HG03457 (cell line): ENCODE measurements around the gene ODF2L.

Source experiments
- ATAC-seq: cut with Tn5 transposase; IDR thresholded peaks from one replicate; pipeline ENCODE4 v1.9.1; 2021; ENCODE audit warnings: moderate number of reproducible peaks; ENCODE audit not compliant: unreplicated experiment

ODF2L gene

GRCh38 chr1:86395751-86396497 lies at the start of gene ODF2L:
TSS of gene ODF2L (minus strand) at chr1:86396323. CDS start at chr1:86387027, 9,296 bp downstream.
- ATAC-seq, result peak; percentile 100

GRCh38 chr1:86445919-86446318 lies 49.8 kb upstream of the ODF2L start:
- no peak for ATAC-seq

- ATAC-seq, result no peak
These were observed 45.9 kb upstream of the ODF2L start for GRCh38 chr1:86441997-86442396.

- no peak for ATAC-seq
These were observed 45.5 kb upstream of the ODF2L start for GRCh38 chr1:86441581-86441980.

- ATAC-seq, result no peak
These were observed 39.9 kb upstream of the ODF2L start for GRCh38 chr1:86436041-86436440.

GRCh38 chr1:86435327-86435726 lies 39.2 kb upstream of the ODF2L start:
- no peak for ATAC-seq

GRCh38 chr1:86434059-86434458 lies 37.9 kb upstream of the ODF2L start:
- ATAC-seq, result no peak

GRCh38 chr1:86430376-86430775 lies 34.3 kb upstream of the ODF2L start:
- ATAC-seq, result no peak

GRCh38 chr1:86429835-86430234 lies 33.7 kb upstream of the ODF2L start:
- ATAC-seq, result no peak

GRCh38 chr1:86429122-86429725 lies 33.1 kb upstream of the ODF2L start:
- ATAC-seq, result no peak

GRCh38 chr1:86423873-86424272 lies 27.8 kb upstream of the ODF2L start, which contains the start of gene CLCA2:
TSS of gene CLCA2 (plus strand) at chr1:86424171. CDS start at chr1:86424248, 77 bp downstream.
- ATAC-seq, result no peak

GRCh38 chr1:86423473-86423872 lies 27.4 kb upstream of the ODF2L start:
- no peak for ATAC-seq

- ATAC-seq, result no peak
These were observed 25.6 kb upstream of the ODF2L start for GRCh38 chr1:86421601-86422280.

GRCh38 chr1:86419277-86419903 lies 23.3 kb upstream of the ODF2L start:
- peak; percentile 81 for ATAC-seq

GRCh38 chr1:86416343-86416742 lies 20.2 kb upstream of the ODF2L start:
- ATAC-seq, result no peak

- no peak for ATAC-seq
These were observed 14.8 kb upstream of the ODF2L start for GRCh38 chr1:86410879-86411278.

- ATAC-seq, result no peak
These were observed 13.4 kb upstream of the ODF2L start for GRCh38 chr1:86409416-86410021.

- peak; percentile 12 for ATAC-seq
These were observed 371 bp upstream of the ODF2L start for GRCh38 chr1:86396498-86396890.

- ATAC-seq, result no peak
These were observed 1.7 kb downstream of the ODF2L start for GRCh38 chr1:86394416-86394815.

GRCh38 chr1:86389307-86389706 lies 6.8 kb downstream of the ODF2L start:
- ATAC-seq, result no peak

- ATAC-seq, result no peak
These were observed 7.3 kb downstream of the ODF2L start for GRCh38 chr1:86388777-86389176.
